ENCODE measurements around the gene RFX7. TPM values are rescaled to one million over a fixed set of nuclear protein-coding genes. Genes with fewer than 3 reads are reported as not detected.

Gene RFX7
- total RNA-seq, 5 donors from 2014 or later (not counting 1 experiment from before 2014, with no cell fraction given) = 23.3 to 30.4 (median 27.9) TPM

GRCh38 chr15:56042982-56043980 is 200.4 kb downstream of the RFX7 start:
- H3K4me1 Mint-ChIP-seq = peaks cover 40 to 52% (median 42%) of the 10 kb centered on the region in 3 donors
- Histone ChIP-seq H3K4me1 (ENCODE audit: control insufficient read depth in 1 of 2, extremely low read depth in 1 of 2, insufficient read depth in 2 of 2, low read length in 2 of 2) (peaks cover 19 to 20% of the 10 kb centered on the region in 2 experiments), H3K27me3 (replicated peaks in 1 of 2; ENCODE audit: control insufficient read depth in 2 of 2, extremely low read depth in 1 of 2, insufficient read depth in 2 of 2, low read length in 1 of 2) (no peaks in the 10 kb centered on the region), H3K9me3 (no peaks in the 10 kb centered on the region), H3K27ac (ENCODE audit: low read length) (peak overlapping the region; percentile 77), H3K4me3 (ENCODE audit: control insufficient read depth in 1 of 2, extremely low read depth in 1 of 2, low read length in 1 of 2) (peak overlapping the region; percentile 9 to 27), H3K36me3 (ENCODE audit: control insufficient read depth in 2 of 2, extremely low read depth in 1 of 2, insufficient read depth in 1 of 2, low read length in 1 of 2) (no peaks in the 10 kb centered on the region)
- peak in 31 of 35 experiments; percentile 5 to 87 (median 42) for DNase-seq
- 20% methylated on average over 1 of the region's 8 CpGs for WGBS (ENCODE audit: insufficient coverage)
- peak overlapping the region; percentile 57 to 77 (median 60) for H3K4me3 Mint-ChIP-seq
- H3K36me3 Mint-ChIP-seq = no peaks in the 10 kb centered on the region
- peak; percentile 82 to 90 (median 90) for ATAC-seq (replicated peaks in 1 of 4)
- CTCF ChIA-PET = interaction anchor here in 1 of 2 donors (0.5 kb wide), 1 partner anchor 25 kb away, joined by 6 read pairs; no protein-coding TSS in a partner anchor
- H3K9me3 Mint-ChIP-seq = peaks cover 0 to 7% (median 0%) of the 10 kb centered on the region in 3 donors
- POLR2A ChIA-PET = no interaction called here
- H3K27me3 Mint-ChIP-seq = no peaks in the 10 kb centered on the region
- H3K27ac Mint-ChIP-seq = peak overlapping the region; percentile 94 to 96

GRCh38 chr15:56042498-56042897 is 201.2 kb downstream of the RFX7 start:
- no peaks in the 10 kb centered on the region for H3K9me3 ChIP-seq
- peaks cover 45 to 59% (median 47%) of the 10 kb centered on the region in 3 donors for H3K4me1 Mint-ChIP-seq
- H3K27ac ChIP-seq (ENCODE audit: low read length) = peak overlapping the region; percentile 77
- POLR2A ChIA-PET = no interaction called here
- no peaks in the 10 kb centered on the region for H3K36me3 Mint-ChIP-seq
- H3K27me3 Mint-ChIP-seq = no peaks in the 10 kb centered on the region
- H3K4me3 ChIP-seq (ENCODE audit: control insufficient read depth in 1 of 2, extremely low read depth in 1 of 2, low read length in 1 of 2) = peak overlapping the region; percentile 0 to 27
- H3K4me3 Mint-ChIP-seq = peak overlapping the region in 2 of 3 donors; percentile 17 to 77
- ATAC-seq (replicated peaks in 1 of 4) = no peak
- H3K36me3 ChIP-seq (ENCODE audit: control insufficient read depth in 2 of 2, extremely low read depth in 1 of 2, insufficient read depth in 1 of 2, low read length in 1 of 2) = no peaks in the 10 kb centered on the region
- H3K4me1 ChIP-seq (ENCODE audit: control insufficient read depth in 1 of 2, extremely low read depth in 1 of 2, insufficient read depth in 2 of 2, low read length in 2 of 2) = peaks cover 19 to 20% of the 10 kb centered on the region in 2 experiments
- WGBS (ENCODE audit: insufficient coverage) = 100% methylated on average over 1 of the region's 4 CpGs
- H3K9me3 Mint-ChIP-seq = peaks cover 0 to 7% (median 0%) of the 10 kb centered on the region in 3 donors
- no peak for DNase-seq
- CTCF ChIA-PET = interaction anchor here (1.0 to 1.5 kb wide), 2 partner anchors 11 to 13 kb away, joined by 3 to 5 read pairs; no protein-coding TSS in a partner anchor
- H3K27me3 ChIP-seq (replicated peaks in 1 of 2; ENCODE audit: control insufficient read depth in 2 of 2, extremely low read depth in 1 of 2, insufficient read depth in 2 of 2, low read length in 1 of 2) = no peaks in the 10 kb centered on the region
- H3K27ac Mint-ChIP-seq = peak overlapping the region; percentile 84 to 96

DNA sequence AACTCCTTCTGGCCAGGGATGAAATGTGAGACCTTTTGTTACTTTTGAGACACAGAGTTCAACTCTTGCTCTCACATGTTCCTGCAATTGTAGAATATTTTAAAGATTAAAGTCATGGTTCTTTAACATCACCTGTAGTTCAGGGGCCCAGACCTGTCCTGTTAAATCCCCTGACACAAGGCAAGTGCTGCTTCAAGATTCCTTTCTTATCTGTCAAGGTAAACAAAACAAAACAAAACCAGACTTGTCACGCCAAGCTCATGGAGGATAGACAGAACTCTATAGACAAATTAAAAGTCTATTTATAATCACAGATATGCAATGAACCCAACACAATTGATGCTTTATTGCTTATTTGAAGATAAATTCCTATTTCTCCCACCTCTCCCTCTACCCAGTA is 201.6 kb downstream of the RFX7 start:
- Histone ChIP-seq H3K4me1 (ENCODE audit: control insufficient read depth in 1 of 2, extremely low read depth in 1 of 2, insufficient read depth in 2 of 2, low read length in 2 of 2) (peaks cover 19 to 20% of the 10 kb centered on the region in 2 experiments), H3K36me3 (ENCODE audit: control insufficient read depth in 2 of 2, extremely low read depth in 1 of 2, insufficient read depth in 1 of 2, low read length in 1 of 2) (no peaks in the 10 kb centered on the region), H3K9me3 (no peaks in the 10 kb centered on the region), H3K27ac (ENCODE audit: low read length) (no peak overlapping the region), H3K4me3 (ENCODE audit: control insufficient read depth in 1 of 2, extremely low read depth in 1 of 2, low read length in 1 of 2) (no peak overlapping the region), H3K27me3 (replicated peaks in 1 of 2; ENCODE audit: control insufficient read depth in 2 of 2, extremely low read depth in 1 of 2, insufficient read depth in 2 of 2, low read length in 1 of 2) (no peaks in the 10 kb centered on the region)
- Mint-ChIP-seq H3K27ac (peak overlapping the region; percentile 84 to 96), H3K36me3 (no peaks in the 10 kb centered on the region), H3K27me3 (no peaks in the 10 kb centered on the region), H3K4me3 (peak overlapping the region in 1 of 3 donors; percentile 77), H3K4me1 (peaks cover 45 to 60% (median 47%) of the 10 kb centered on the region in 3 donors), H3K9me3 (peaks cover 0 to 7% (median 0%) of the 10 kb centered on the region in 3 donors)
- WGBS (ENCODE audit: insufficient coverage) = no CpG with 5 or more reads among the region's 1 CpG
- ChIA-PET POLR2A (no interaction called here), CTCF (interaction anchor here (1.0 to 1.5 kb wide), 2 partner anchors 12 to 14 kb away, joined by 3 to 5 read pairs; no protein-coding TSS in a partner anchor)
- DNase-seq = no peak
- ATAC-seq (replicated peaks in 1 of 4) = no peak

DNA sequence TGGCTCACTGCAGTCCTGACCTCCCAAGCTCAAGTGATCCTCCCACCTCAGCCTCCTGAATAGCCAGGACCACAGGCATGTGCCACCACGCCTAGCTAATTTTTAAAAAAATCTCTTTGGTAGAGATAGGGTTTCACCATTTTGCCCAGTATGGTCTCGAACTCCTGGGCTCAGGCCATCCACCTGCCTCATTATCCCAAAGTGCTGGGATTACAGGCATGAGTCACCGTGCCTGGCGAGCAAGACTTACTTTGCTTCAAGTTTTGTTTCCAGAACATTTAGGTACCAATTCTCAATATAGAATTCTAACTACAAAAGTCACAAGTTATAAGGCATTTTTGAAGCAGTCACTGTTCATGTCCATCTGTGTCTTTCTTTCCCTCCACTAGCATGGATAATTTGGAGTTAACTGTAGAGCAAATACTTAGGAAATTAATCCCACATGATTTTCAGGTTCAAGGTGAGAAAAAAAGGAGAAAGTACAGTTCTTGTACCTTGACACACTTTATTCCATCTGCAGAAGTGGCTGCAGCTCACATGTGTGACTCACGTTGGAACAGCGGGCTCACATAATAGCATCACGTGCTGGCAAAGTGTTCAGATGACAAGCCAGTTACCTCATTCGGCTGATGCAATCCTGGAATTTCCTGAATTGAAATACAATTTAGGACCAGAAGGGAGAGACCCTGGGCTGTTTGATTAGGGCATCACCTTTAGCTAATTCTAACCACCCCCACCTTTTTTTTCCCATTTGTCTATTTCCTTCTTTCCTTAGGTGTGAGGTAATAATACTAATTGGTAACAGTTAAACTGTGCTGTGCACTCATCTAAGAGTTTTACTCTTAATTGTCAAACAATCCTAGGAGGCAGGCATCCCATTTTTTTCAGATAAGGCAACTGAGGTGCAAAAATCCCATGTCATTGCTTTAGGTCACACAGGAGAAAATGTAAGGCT is 203.3 kb downstream of the RFX7 start:
- 87% methylated on average over 6 of the region's 8 CpGs for WGBS (ENCODE audit: insufficient coverage)

DNA sequence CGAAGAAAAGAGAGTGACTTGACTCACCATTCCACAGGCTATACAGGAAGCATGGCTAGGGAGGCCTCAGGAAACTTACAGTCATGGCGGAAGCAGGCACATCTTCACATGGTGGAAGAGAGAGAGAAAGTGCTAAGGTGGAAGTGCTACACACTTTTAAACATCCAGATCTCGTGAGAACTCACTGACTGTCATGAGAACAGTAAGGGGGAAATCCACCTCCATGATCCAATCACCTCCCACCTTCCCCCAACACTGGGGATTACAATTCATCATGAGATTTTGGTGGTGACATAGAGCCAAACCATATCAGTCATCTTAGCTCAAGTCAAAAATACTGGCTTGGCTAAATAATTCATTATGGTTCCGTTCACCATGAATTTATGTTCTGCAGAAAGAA is 205.0 kb downstream of the RFX7 start:
- Mint-ChIP-seq H3K27ac (no peak overlapping the region), H3K4me1 (peaks cover 30 to 50% (median 38%) of the 10 kb centered on the region in 3 donors), H3K27me3 (no peaks in the 10 kb centered on the region), H3K9me3 (no peaks in the 10 kb centered on the region), H3K36me3 (no peaks in the 10 kb centered on the region), H3K4me3 (no peak overlapping the region)
- CTCF ChIA-PET = no interaction called here
- no CpG with 5 or more reads among the region's 4 CpGs for WGBS (ENCODE audit: insufficient coverage)
- H3K4me1 ChIP-seq (ENCODE audit: control insufficient read depth in 1 of 2, extremely low read depth in 1 of 2, insufficient read depth in 2 of 2, low read length in 2 of 2) = peaks cover 15 to 17% of the 10 kb centered on the region in 2 experiments
- H3K4me3 ChIP-seq (ENCODE audit: control insufficient read depth in 1 of 2, extremely low read depth in 1 of 2, low read length in 1 of 2) = no peak overlapping the region
- no peaks in the 10 kb centered on the region for H3K36me3 ChIP-seq (ENCODE audit: control insufficient read depth in 2 of 2, extremely low read depth in 1 of 2, insufficient read depth in 1 of 2, low read length in 1 of 2)
- DNase-seq (no peak), ATAC-seq (replicated peaks in 1 of 4) (no peak)
- POLR2A ChIA-PET = no interaction called here
- H3K27me3 ChIP-seq (replicated peaks in 1 of 2; ENCODE audit: control insufficient read depth in 2 of 2, extremely low read depth in 1 of 2, insufficient read depth in 2 of 2, low read length in 1 of 2) = no peaks in the 10 kb centered on the region
- H3K27ac ChIP-seq (ENCODE audit: low read length) = no peak overlapping the region
- H3K9me3 ChIP-seq = no peaks in the 10 kb centered on the region

More for the DNA sequence above, 203.3 kb downstream of the RFX7 start:
- Histone ChIP-seq H3K4me1 (ENCODE audit: control insufficient read depth in 1 of 2, extremely low read depth in 1 of 2, insufficient read depth in 2 of 2, low read length in 2 of 2) (peaks cover 19 to 20% of the 10 kb centered on the region in 2 experiments), H3K36me3 (ENCODE audit: control insufficient read depth in 2 of 2, extremely low read depth in 1 of 2, insufficient read depth in 1 of 2, low read length in 1 of 2) (no peaks in the 10 kb centered on the region), H3K27me3 (replicated peaks in 1 of 2; ENCODE audit: control insufficient read depth in 2 of 2, extremely low read depth in 1 of 2, insufficient read depth in 2 of 2, low read length in 1 of 2) (no peaks in the 10 kb centered on the region), H3K27ac (ENCODE audit: low read length) (no peak overlapping the region), H3K9me3 (no peaks in the 10 kb centered on the region), H3K4me3 (ENCODE audit: control insufficient read depth in 1 of 2, extremely low read depth in 1 of 2, low read length in 1 of 2) (no peak overlapping the region)
- ChIA-PET POLR2A (interaction anchor here in 1 of 2 donors (0.6 kb wide), 2 partner anchors 200 to 633 kb away, joined by 4 to 11 read pairs; no protein-coding TSS in a partner anchor), CTCF (interaction anchor here in 1 of 2 donors (0.6 kb wide), 1 partner anchor 1095 kb away, joined by 3 read pairs; no protein-coding TSS in a partner anchor)
- Mint-ChIP-seq H3K9me3 (no peaks in the 10 kb centered on the region), H3K27ac (no peak overlapping the region), H3K4me3 (no peak overlapping the region), H3K27me3 (no peaks in the 10 kb centered on the region), H3K36me3 (no peaks in the 10 kb centered on the region), H3K4me1 (peaks cover 45 to 60% (median 47%) of the 10 kb centered on the region in 3 donors)
- DNase-seq = peak in 1 of 35 experiments; percentile 29
- no peak for ATAC-seq (replicated peaks in 1 of 4)
